Measurements from ENCODE around the gene CREBL2. TPM values are rescaled to one million over a fixed set of nuclear protein-coding genes. Genes with fewer than 3 reads are reported as not detected.
"Not testable (repeated sequence)": the region's sequence is repeated elsewhere in the genome, so short reads cannot be mapped to it uniquely, and the experiment has no call there.

The CREBL2 gene
- total RNA-seq, 1 donor from 2014 or later: 31.5 TPM

DNA sequence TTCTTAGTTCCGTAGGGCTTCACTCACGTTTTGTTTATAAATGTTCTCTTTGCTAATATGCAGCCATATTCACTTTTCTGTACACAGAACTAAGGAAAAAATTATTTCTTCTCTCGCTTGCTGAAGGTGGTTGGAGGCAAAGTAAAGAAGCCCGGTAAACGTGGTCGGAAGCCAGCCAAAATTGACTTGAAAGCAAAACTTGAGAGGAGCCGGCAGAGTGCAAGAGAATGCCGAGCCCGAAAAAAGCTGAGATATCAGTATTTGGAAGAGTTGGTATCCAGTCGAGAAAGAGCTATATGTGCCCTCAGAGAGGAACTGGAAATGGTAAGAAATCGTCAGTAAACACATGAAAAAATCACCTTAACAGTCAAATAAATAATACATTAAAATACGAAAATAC, 24.0 kb downstream of the CREBL2 start:
- no peak for DNase-seq (ENCODE audit: low read depth, low spot score)

DNA sequence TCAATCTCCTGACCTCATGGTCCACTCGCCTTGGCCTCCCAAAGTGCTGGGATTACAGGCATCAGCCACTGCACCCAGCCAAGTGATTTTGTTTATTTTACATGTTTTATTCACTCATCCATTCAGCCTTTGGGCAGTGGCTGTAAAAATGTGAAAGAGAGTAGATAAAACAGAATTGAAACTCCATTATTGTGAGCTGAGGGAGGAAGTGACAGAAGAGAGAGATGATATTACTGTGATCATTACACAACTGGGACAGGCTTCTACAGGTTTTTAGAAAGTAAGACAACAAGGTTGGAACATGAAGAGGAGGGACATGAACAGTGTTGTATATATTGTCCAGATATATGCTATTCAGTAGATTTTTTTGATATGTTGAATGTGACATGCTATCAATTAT, 25.0 kb downstream of the CREBL2 start:
- no peak for DNase-seq (ENCODE audit: low read depth, low spot score)

DNA sequence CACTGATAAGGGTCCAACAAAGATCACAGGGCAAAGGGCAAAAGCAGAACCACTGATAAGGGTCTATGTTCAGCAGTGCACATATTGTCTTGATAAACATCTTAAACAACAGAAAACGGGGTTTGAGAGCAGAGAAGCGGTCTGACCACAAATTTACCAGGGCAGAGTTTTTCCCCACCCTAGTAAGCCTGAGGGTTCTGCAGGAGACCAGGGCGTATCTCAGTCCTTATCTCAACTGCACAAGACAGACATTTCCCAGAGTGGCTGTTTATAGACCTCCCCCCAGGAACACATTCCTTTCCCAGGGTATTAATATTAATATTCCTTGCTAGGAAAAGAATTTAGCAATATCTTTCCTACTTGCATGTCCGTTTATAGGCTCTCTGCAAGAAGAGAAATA, 28.3 kb downstream of the CREBL2 start:
- DNase-seq (ENCODE audit: low read depth, low spot score): not testable (repeated sequence)

DNA sequence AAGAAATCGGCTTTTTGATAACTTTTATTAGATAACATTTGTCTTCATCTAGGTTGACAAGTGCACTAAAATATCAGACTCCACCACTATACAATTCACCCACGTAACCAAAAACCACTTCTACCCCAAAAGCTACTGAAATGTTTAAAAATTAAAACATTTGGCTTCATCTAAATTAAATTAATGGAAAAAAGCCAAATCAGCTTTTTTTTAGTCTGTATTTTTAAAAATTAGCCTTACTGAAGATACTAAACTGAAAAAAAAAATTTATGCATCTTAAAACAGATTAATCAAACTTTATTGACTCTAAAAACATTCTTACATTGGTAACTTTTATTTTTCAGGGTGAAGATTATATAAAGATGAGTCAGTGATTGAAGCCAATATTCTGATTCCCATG, 30.0 kb downstream of the CREBL2 start:
- DNase-seq (ENCODE audit: low read depth, low spot score): no peak

DNA sequence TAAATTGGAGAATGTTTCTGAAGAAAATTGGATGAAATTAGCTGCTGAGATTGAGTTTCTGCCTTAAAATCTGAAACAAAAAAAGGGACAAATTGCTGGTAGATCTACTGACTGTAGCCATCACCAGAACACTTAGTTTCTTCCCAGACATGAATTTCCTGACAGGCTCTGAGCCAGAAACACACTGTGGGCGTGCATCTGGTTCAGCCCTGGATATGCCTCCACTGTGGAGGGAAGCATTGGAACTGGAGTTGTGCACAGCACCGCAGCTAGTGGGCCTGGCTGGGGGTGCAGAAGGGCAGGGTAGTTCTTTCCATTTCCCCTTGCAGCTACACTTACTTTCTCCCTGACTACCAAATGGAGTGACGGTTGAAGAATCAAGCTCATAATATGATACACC, 31.2 kb downstream of the CREBL2 start:
- no peak for DNase-seq (ENCODE audit: low read depth, low spot score)

DNA sequence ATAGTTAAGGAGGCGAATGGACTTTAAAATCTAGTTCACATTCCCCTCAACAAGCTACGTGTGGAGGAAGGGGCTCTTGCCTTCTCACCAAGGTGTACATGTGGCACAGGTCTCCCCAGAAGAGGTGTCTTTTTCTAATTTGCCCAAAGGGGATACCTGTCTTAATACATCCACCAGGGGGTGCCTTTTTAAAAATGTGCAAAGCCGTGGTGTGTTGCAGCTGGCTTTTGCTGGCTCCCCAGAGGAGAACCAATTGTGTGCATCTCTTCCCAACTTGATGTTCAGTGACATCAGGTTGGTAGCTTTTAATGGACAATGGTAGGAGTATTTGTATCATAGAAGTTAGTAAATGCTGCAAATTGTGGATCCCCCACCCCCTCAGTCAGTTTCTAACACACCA, 33.8 kb downstream of the CREBL2 start:
- no peak for DNase-seq (ENCODE audit: low read depth, low spot score)

DNA sequence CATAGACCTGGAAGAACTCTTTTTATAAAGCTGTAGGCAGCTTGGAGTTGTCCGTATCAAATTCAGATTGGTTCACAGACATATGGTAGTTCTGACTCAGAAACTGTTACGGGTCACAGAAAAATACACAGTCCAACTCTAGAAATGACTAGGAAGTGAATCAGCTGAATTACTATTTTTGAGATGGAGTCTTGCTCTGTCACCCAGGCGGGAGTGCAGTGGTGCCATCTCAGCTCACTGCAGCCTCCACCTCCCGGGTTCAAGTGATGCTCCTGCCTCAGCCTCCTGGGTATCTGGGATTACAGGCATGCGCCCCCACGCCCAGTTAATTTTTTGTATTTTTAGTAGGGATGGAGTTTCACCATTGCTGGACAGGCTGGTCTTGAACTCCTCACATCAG, 34.3 kb downstream of the CREBL2 start:
- not testable (repeated sequence) for DNase-seq (ENCODE audit: low read depth, low spot score)

DNA sequence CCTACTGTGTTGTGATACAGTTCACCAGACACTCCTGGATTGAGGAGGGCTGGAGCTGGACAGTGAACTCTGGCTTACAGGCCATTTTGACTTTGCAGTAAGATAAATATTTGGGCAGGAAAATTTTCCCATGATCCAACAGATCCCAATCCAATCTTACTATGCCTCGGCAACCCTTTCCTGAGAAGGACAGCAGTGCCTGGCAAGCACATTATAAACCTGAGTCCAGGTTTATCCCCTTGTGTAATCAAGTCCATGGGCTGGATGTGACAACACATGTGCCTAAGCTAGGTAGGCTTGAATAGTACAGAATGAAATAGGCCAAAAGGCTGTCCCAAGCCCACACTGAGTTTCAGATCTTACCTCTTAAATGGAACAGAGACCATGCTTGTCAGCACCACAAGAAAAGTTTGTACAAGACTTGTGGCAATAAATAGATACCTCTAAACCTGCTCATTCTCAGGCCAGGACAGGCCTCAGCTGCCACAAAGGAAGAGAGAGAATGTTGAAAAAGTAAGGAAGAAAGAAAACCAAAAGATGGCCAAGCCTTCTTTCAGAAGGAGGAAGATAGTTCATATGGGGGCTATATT, 34.9 kb downstream of the CREBL2 start:
- no peak for DNase-seq (ENCODE audit: low read depth, low spot score)

DNA sequence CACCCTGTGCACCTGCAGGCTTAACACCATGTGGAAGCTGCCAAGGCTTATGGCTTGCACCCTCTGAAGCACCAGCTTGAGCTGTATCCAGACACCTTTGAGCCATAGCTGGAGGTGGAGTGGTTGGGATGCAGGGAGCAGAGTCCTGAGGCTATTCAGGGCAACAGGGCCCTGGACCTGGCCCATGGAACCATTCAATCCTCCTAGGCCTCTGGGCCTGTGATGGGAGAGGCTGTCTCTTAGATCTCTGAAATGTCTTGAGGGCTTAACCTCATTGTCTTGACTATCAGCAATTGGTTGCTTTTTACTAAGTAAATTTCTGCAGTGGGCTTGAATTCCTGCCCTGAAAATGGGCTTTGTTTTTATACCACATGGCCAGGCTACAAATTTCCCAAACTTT, 36.6 kb downstream of the CREBL2 start:
- no peak for DNase-seq (ENCODE audit: low read depth, low spot score)

DNA sequence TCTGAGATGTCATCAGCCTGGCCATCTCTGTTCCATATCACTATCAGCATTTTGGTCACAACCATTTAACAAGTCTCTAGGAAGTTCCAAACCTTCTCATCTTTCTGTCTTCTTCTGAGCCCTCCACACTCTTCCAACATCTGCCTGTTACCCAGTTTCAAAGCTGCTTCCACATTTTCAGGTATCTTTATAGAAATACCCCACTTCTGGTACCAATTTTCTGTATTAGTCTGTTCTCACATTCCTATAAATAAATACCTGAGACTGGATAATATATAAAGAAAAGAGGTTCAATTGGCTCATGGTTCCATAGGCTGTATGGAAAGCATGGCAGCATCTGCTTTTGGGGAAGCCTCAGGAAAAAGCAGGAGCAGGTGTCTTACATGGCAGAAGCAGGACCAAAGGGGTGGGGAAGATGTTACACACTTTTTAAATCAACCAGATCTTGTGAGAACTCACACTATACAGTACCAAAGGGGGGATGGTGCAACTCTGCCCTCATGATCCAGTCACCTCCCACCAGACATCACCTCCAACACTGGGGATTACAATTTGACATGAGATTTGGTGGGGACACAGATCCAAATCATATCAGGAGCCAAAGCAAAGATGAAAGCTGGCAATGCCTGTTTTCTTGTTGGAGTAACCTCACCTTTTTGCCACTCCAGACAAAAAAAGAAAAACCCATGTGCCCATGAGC, 37.4 kb downstream of the CREBL2 start:
- no peak for DNase-seq (ENCODE audit: low read depth, low spot score)

DNA sequence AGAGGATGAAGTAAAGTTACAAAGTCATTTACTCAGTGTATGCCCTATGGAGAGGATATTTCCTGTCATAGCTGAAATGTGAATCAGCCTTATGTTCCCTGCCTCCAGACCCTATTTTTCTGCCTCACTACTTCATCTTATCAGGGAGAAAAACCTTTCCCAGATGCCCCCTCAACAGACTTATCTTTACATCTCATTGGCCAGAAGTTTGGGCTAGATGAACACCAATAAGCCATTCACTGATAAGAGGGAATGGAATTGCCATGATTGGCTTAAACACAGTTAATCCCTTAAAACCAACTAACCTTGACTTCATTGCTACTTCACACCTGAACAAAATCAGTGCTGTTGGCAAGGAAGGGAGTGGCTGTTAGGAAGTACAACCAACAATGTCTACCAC, 40.1 kb downstream of the CREBL2 start:
- no peak for DNase-seq (ENCODE audit: low read depth, low spot score)

DNA sequence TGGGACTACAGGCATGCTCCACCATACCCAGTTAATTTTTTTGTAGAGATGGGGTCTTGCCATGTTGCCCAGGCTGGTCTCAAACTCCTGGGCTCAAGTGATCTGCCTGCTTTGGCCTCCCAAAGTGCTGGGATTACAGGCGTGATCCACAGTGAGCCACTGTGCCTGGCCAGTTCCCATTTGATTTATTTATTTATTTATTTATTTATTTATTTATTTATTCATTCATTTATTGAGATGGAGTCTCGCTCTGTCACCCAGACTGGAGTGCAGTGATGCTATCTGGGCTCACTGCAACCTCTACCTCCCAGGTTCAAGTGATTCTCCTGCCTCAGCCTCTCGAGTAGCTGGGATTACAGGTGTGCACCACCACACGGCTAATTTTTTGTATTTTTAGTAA, 41.0 kb downstream of the CREBL2 start:
- DNase-seq (ENCODE audit: low read depth, low spot score): not testable (repeated sequence)

DNA sequence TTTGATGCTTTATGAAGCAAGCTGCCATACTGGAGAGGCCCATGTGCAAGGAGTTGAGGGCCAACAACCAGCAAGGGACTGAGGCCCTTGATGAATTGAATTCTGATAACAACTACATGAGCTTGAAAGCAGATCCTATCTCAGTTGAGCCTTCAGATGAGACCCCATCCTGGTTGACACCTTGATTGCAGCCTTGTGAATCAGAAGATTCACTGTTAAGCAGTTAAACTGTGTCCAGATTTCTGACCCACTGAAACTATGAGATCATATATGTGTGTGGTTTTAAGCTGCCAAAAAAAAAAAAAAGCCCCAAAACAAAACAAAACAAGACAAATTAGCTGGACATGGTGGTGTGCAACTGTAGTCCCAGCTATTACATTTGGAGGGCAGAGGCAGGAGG, 42.2 kb downstream of the CREBL2 start:
- no peak for DNase-seq (ENCODE audit: low read depth, low spot score)

DNA sequence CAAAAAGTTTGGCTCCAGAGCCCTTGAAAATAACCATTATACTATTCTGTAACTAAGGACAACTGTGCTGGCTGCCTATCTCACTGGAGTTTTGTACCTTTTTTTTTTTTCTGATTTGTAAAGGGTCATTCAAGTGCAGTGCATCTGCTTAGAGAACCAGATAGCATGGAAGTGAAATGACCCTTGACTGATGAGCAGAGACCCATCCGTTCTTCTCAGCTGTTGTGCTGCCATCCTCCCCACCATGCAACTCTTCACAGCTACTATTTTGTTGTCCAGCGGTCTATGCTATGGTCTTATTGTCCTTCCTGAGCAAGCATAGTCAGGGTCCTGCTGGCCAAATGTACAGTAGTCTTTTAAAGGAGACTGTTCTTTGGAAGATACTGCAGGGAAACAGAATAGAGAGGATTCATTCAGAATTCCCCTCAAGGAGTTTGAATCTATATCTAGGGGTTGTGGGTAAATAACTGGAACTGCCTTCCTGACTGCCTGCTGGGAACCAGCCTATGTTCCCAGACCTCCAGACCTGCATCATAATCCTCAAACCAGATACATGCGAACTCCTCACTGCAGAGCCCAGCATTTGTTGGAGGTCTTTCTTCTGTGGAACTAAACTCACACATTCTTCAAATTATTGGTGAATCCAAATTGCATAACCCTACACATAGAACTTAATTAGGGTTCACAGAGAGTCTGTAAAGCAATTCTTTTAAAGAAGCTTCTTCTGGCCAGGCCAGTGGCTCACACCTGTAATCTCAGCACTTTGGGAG, 43.2 kb downstream of the CREBL2 start:
- no peak for DNase-seq (ENCODE audit: low read depth, low spot score)

DNA sequence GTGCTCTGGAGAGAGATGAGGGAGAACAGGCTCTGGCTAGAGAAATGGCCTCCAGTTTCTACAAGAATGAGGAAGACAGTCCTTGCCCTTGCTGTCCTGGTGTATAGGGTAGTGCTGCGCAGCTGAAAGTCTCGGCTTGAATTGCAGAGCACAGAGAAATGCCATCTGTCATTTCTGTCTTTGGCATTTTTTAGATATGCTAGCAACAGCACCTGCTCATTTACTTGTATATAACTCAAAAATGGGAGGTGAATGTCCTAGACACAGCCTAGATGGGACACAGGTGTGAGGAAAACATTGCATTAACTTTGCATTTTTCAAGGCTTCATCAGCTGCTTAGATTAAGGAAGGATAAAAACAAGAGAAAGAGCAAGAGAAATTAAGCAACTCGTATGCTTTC, 48.5 kb downstream of the CREBL2 start:
- DNase-seq (ENCODE audit: low read depth, low spot score): no peak

DNA sequence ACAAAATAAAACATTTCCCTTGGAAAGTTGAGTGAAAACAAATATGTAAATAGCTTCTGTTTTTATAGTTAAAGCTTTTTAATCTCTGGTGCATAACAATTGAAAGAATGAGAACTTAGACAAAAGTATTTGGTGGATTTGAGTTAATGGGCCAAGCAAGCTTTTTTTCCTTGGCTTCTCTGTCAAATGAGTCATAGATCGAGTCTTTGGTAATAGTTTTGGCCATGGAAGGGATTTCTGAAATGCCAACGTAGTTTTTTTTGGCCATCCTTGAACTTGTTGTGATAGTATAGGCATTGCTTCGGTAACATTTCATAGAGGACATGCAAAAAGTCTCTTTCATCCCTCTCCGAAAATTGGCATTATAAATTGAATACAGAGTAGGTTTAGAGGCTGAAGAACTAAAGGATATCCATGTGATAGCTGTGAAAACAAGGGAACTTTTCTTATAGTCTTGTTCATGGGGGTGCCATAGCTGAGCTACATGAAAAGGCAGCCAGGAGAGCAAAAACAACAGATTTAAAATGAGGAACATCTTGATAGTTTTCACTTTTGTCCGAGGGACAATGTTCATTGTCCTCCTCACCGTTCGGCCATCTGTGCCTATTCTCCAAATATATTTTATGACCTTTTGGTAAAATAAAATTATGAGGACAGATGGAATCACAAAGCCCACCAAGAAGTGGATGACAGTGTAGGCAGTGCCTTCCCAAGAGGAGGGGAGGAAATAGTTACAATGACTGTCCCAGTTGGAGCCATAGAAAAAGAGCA, 49.6 kb downstream of the CREBL2 start:
- no peak for DNase-seq (ENCODE audit: low read depth, low spot score)

DNA sequence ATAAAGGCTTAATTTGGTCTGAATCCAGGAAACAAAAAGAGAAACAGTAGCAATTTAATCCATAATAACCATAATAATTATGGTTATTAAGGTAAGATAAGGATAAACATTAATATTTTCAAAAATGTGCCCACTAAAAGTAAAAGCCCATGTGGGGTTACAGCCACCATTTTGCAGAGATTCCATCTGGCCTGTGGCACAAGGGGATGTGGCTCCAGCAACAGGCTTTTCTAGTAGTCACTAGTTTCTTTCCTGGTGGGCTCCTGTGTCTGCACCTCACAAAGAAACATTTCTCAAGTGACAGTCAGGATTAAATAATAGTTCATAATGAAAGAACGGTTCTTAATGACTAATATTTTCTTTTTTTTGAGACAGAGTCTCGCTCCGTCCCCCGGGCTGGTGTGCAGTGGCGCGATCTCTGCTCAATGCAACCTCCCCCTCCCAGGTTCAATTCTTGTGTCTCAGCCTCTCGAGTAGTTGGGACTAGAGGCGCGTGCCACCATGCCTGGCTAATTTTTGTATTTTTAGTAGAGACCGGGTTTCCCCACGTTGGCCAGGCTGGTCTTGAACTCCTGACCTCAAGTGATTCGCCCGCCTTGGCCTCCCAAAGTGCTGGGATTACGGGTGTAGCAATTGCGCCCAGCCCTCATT, 52.1 kb downstream of the CREBL2 start:
- no peak for DNase-seq (ENCODE audit: low read depth, low spot score)

DNA sequence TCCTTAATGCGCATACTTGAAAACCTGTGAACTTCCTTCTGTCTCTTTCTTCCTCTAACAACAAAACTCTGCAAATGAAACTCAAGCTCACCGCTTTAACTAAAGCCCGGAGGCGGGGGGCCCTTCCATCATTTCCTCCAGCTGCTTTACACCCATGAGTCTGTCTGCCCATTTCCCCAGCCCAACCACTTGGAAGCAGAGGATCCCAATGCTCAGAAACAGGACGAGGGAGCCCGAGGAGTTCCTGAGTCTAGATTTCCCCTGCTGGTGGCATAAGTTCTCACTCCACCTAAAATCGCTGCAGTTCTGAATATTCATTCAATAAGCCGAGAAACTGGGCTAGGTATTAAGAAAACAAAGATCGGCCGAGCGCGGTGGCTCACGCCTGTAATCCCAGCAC, 53.5 kb downstream of the CREBL2 start:
- DNase-seq (ENCODE audit: low read depth, low spot score): no peak

DNA sequence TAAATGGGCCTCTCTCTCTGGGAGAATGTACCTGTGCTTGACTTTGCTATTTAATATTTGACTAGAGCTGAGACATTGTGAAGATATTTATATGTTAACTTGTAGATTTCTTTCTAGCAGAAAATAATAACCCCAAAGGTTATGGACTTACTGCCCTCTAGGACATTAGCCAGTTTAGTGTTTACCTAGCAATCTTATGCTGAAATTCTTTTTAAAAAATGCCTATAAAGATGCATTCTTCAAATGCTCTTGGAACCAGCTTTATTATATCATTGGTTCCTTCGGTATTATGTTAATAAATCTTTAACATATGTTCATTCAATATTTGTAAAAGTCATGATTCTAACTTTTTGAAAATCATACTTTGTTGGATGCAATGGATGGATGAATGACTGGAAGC, 56.3 kb downstream of the CREBL2 start:
- no peak for DNase-seq (ENCODE audit: low read depth, low spot score)

DNA sequence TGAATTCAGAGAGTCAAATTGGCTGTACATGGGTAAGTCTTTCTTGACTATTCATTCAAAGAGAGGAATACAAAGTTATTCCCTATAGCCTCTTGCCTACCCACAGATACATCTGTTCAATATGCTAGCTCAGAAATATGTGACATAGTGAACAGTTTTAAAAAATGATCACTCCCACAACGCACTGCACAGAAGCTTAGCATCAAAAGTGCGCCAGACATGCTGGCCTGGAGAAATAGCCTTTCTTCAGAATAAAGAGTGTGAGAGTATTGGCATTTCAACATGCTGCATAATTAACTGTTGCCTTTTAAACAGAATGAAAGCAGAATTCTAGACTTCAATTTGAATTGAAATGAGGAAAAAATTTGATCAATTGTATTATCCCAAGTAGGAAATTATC, 57.3 kb downstream of the CREBL2 start:
- DNase-seq (ENCODE audit: low read depth, low spot score): no peak

DNA sequence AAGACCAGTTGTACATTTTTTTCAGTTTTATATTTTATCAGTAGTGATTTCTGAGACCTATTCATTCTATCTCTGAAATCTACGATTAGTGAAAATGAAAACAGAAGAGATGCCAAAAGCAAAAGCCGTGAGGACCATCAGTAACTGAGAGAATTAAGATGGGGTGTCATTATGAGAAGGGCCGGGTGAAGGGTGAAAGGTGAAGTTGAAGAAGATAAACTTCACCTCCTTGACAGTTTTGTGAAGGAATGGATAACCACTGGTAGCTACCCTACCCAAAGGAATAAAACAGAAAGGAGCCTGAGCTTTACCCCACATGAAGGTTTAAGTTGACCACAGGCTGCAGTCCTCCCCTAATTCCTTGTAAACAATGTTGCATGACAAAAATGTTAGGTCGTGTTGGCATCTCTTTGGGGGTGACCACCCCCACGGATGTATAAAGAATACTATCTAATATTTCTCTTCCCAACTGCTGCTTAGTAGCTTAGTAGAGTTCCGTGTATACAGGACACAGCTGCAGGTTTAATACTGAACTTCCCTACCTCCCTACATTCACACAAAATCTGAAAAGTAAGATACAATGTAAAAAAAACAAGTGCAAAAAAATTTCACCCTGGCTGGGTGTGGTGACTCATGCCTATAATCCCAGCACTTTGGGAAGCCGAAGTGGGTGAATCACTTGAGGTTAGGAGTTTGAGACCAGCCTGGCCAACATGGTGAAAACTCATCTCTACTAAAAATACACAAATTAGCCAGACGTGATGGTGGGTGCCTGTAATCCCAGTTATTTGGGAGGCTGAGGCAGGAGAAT, 60.4 kb downstream of the CREBL2 start:
- DNase-seq (ENCODE audit: low read depth, low spot score): no peak
